GM23248 (cell line): ENCODE measurements around the gene C7orf57.

Experiments used
- EZH2 ChIP-seq: fragments of 200-600 bp; sonication (generic); IDR thresholded peaks from 2 replicates; pipeline ENCODE4 v1.6.1; 2018; ENCODE audit warnings: antibody characterized with exemption, mild to moderate bottlenecking; ENCODE audit not compliant: insufficient read depth, poor library complexity, severe bottlenecking
- EZH2phosphoT487 ChIP-seq: fragments of 200-600 bp; sonication (generic); IDR thresholded peaks from 2 replicates; pipeline ENCODE4 v1.6.1; 2018; ENCODE audit warnings: antibody characterized with exemption, moderate library complexity, mild to moderate bottlenecking, low read depth; ENCODE audit not compliant: insufficient read depth

- TF ChIP-seq EZH2 (no peak), EZH2phosphoT487 (no peak)
Observed at GRCh38 chr7:48108959-48109847, 73.9 kb downstream of the C7orf57 start.
